ENCODE results near the gene HIPK4. TPM values are rescaled to one million over a fixed set of nuclear protein-coding genes. Genes with fewer than 3 reads are reported as not detected.
"Not testable (repeated sequence)": the region's sequence is repeated elsewhere in the genome, so short reads cannot be mapped to it uniquely, and the experiment has no call there.

HIPK4 gene
- total RNA-seq, 1 experiment from 2014 or later = not detected

DNA sequence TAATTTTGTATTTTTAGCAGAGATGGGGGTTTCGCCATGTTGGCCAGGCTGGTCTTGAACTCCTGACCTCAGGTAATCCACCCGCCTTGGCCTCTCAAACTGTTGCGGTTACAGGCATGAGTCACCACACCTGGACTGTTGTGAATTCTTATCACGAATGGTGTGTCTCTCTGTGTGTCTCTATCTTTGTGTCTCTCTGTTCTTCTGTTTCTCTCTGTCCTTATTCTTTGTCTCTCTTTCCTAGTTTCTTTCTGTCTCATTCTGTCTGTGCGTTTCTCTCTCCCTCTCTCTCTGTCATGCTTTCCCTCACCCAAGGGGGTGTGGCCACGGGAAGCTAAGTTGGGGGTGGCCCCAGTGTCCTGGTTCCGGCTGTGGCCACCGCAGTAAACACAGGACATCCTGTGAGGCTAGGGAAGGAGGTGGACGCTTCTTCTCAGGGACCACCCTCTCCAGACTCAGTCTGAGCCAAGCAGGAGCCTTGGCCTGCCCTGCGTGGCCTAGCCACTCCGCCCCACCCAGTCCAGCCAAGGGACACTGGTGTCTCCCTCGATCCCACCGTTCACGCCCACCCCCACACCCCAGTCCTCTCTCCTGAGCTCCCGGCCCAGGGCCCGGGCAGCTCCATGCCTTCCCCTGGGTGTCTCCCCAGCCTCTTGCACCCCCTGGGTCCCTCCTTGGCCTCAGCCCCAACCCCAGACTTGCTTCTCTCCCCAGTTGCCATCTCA lies 27.1 kb upstream of the HIPK4 start:
- peak; percentile 63 for DNase-seq (ENCODE audit: low read depth)

DNA sequence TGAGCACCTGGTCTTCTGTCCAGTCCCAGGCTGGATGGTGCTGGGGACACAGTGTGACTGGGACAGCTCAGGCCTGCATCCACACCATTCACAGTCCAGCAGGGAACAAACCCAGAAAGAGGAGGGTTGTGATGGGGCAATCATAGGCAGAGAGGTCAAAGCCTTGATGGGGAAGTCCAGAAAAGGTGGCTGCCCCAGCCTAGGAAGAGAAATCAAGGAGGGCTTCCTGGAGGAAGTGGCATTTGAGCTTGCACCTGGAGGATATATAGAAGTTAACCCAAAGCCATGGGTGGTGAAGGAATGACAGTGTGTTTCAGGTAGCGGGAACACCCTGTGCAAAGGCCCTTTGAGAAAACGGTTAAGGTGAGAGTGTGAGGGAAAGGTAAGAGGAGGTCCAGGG lies 25.8 kb upstream of the HIPK4 start:
- DNase-seq (ENCODE audit: low read depth) = no peak

DNA sequence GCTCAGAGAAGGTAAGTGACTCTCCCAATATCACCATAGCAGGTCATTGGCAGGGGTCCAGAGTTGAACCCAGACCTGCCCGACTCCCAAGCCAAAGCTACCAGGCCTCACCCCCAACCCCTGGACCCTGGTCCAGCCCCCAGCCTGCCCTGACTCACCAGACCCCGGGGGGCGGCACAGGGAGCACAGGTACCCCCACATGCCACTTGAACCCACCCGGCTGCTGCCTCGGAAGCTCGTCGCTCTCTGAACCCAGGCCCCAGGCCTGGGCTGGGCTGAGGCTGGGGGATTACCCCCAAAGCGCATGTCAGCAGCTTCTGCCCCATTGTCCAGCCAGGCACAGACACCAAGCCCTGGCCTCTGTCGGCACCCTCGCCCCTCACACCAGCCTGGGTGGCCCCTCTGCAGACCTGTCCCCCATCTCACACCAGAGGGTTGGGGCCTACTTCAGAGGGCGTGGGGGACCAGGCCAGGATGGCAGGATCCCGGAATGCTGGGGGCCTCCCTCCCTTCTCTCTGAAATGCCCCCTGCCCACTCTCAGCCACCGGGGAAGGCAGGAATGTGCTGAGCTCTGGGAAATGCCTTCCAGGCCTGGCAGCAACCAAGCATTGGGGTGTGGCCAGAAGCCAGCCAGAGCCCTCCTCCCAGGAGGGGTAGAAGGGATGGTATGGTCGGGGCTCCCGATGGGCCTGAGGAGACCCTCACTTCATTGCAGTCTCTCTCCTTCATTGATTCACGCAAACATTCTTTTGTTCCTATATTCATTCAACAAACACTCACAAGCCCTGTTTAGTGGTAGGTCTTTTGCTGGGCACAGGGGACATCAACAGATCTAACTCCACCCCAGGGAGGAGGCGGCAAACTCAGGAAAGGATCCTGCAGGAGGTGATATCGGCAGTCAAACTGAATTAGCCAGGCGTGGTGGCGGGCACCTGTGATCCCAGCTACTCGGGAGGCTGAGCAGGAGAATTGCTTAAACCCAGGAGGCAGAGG lies 24.9 kb upstream of the HIPK4 start:
- no peak for DNase-seq (ENCODE audit: low read depth)

DNA sequence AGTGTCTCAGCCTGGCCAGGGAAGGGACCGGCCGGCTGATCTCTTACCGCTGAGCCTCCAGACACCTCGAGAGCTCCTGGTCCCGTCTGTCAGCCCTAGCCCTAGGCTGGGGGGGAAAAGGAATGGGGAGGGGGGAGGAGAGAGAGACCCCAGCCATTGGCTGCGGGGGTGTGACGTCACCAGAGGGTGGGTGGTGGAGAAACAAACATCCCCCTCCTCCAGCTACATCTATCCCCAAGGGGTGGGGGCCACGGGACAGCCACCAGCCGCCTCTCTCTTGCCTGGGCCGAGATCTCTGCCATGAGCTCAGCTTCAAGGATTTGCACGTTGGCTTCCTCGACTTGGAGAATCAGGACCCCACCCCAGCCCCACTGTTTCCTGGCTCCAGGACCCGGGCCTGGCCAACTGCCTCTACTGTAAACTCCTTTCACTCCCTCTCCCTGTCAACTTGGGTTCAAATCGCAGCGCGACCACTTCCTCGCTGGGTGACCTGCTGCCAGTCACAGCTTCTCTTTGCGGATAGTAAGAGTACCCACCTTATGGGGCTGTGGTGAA lies 23.4 kb upstream of the HIPK4 start, which contains the start of gene PRX:
TSS of gene PRX (minus strand) at position 88 of the 555 bp plus-strand sequence. CDS start 5,446 bp downstream, outside the sequence.
- no peak for DNase-seq (ENCODE audit: low read depth)

DNA sequence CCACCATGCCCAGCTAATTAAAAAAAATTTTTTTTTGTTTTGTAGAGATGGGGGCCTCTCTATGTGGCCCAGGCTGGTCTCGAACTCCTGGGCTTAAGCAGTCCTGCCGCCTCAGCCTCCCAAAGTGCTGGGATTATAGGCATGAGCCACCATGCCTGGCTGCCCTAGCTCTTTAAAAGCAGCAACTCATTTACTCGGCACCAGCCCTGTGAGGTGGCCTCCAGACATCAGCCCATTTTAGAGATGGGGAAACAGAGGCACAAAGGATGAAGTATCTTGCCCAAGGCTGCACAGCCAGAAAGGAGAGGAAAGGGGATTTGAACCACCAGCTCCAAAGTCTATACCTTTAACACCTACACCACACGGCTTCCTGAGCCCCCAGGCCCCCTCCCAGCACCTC lies 22.9 kb upstream of the HIPK4 start:
- no peak for DNase-seq (ENCODE audit: low read depth)

- no peak for DNase-seq (ENCODE audit: low read depth)
Measured at GRCh38 chr19:40411958-40412499, 22.0 kb upstream of the HIPK4 start.

- no peak for DNase-seq (ENCODE audit: low read depth)
Measured at GRCh38 chr19:40411125-40411842, 21.3 kb upstream of the HIPK4 start.

DNA sequence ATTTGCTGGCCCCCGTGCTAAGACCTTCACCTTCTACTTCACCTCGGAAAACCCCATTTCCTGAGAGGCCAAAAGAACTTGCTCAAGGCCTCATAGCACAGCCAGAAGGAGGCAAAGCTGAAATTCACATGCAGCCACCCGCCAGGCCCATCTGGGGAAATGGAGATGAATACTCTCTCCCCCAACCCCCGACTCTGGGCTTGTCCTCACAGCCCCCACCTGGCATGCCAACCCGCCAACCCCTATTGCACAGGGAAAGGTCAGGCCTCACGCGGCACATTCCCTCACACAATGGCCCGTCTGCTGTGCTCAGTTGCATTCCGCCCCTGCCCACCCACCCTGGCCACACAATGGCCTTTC lies 20.0 kb upstream of the HIPK4 start:
- no peak for DNase-seq (ENCODE audit: low read depth)

DNA sequence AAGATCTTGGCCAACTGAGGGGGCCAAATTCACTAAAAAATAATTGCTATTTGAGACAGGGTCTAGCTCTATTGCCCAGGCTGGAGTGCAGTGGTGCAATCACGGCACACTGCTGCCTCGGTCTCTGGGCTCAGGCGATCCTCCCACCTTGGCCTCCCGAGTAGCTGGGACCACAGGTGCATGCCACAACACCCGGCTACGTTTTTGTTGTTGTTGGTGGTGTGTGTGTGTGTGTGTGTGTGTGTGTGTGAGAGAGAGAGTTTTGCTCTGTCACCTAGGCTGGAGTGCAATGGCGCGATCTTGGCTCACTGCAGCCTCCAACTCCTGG lies 18.6 kb upstream of the HIPK4 start:
- not testable (repeated sequence) for DNase-seq (ENCODE audit: low read depth)

- DNase-seq (ENCODE audit: low read depth) = no peak
Measured at GRCh38 chr19:40407714-40408597, 18.0 kb upstream of the HIPK4 start.

GRCh38 chr19:40403262-40403984 lies 13.4 kb upstream of the HIPK4 start:
- no peak for DNase-seq (ENCODE audit: low read depth)

- no peak for DNase-seq (ENCODE audit: low read depth)
Measured at GRCh38 chr19:40400559-40400958, 10.6 kb upstream of the HIPK4 start.

DNA sequence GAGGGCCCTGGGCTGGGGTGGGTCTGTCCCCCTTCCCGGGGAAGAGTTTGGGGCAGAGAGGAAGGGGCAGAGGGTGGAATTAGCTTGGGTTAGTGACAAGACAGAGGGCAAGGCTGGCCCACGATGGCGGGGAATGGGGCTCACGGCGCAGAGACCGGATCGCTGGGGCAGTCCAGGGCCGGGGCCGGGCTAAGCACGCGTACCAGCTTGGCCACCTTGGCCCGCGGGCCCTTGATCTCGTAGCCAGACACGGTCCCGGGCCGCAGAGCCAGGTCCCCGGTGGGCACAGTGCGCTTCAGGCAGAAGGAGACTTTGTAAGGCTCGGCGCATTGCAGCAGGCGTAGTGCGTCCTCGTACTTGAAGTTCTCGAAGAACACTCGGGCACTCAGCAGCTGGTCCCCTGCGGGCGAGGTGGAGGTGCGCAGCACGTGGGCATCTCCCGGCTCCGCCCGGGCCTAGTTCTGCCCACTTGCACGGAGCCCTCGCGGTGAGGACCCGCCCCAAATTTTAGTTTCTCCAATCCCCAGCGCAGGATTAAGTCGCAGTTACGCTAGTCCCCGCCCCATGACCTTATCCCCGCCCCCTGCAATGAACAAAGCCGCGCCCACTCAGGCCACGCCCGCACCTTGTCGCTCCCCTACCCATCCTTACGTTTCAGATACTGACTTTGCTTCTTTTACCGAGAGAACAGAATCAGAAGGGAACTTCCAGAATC lies 8.6 kb upstream of the HIPK4 start:
- DNase-seq (ENCODE audit: low read depth) = no peak

- no peak for DNase-seq (ENCODE audit: low read depth)
Measured at GRCh38 chr19:40397568-40397906, 7.6 kb upstream of the HIPK4 start.

GRCh38 chr19:40396886-40397567 lies 7.0 kb upstream of the HIPK4 start:
- no peak for DNase-seq (ENCODE audit: low read depth)

- DNase-seq (ENCODE audit: low read depth) = no peak
Measured at GRCh38 chr19:40395956-40396355, 6.0 kb upstream of the HIPK4 start.

GRCh38 chr19:40394816-40395210 lies 4.8 kb upstream of the HIPK4 start:
- DNase-seq (ENCODE audit: low read depth) = no peak

All from HT1080 (cell line).